Upper lobe of left lung (tissue), 6 donors: ENCODE data around the gene RPL32. TPM values are rescaled to one million over a fixed set of nuclear protein-coding genes. Genes with fewer than 3 reads are reported as not detected.

Experiments
- ATAC-seq, 2 donors: fragments of 200-7000 bp; cut with Tn5 transposase; one replicate each; pipeline ENCODE4 v1.9.1; 2022; ENCODE audit warnings: mild to moderate bottlenecking in 2 of 2, moderate library complexity in 2 of 2; ENCODE audit not compliant: low FRiP score in 2 of 2
- DNase-seq, 2 donors: peaks; one replicate each; pipeline ENCODE4 v3.0.0-alpha.2; 2019 to 2020
- H3K27ac ChIP-seq, 4 donors: fragments of 200-600 bp; sonication (generic); one replicate each; pipeline ENCODE4 v1.5.1; 2016 to 2019
- H3K27me3 ChIP-seq, 4 donors: fragments of 200-600 bp; sonication (generic); one replicate each; pipeline ENCODE4 v1.5.1; 2017 to 2019
- H3K36me3 ChIP-seq, 4 donors: fragments of 200-600 bp; sonication (generic); one replicate each; pipeline ENCODE4 v1.5.1; 2016 to 2019
- H3K4me1 ChIP-seq, 4 donors: fragments of 200-600 bp; sonication (generic); one replicate each; pipeline ENCODE4 v1.5.1; 2018 to 2019
- H3K4me3 ChIP-seq, 4 donors: fragments of 200-600 bp; sonication (generic); one replicate each; pipeline ENCODE4 v1.5.1; 2017 to 2019; ENCODE audit warnings: mild to moderate bottlenecking in 2 of 4, moderate library complexity in 1 of 4
- H3K9me3 ChIP-seq, 4 donors: fragments of 200-600 bp; sonication (generic); one replicate each; pipeline ENCODE4 v1.5.1; 2018 to 2019
- EP300 ChIP-seq, 4 donors: sonication (generic); formaldehyde crosslinking; IDR thresholded peaks; one replicate each; pipeline ENCODE4 v1.5.1; 2017; ENCODE audit warnings: antibody characterized with exemption in 4 of 4, control low read depth in 2 of 4
- POLR2A ChIP-seq, 4 donors: fragments of 450-650 bp; IDR thresholded peaks; one replicate each; pipeline ENCODE4 v1.5.1; 2016 to 2017; ENCODE audit warnings: antibody characterized with exemption in 4 of 4, mild to moderate bottlenecking in 2 of 4
- POLR2AphosphoS5 ChIP-seq, 2 donors: sonication (generic); formaldehyde crosslinking; IDR thresholded peaks; one replicate each; pipeline ENCODE4 v1.5.1; 2017; ENCODE audit warnings: antibody characterized with exemption in 2 of 2
- WGBS, 2 donors: methylation state at CpG; one replicate each; pipeline ENCODE4 v1.1.5; 2017 to 2018; 5-methylcytosine and 5-hydroxymethylcytosine counted together
- total RNA-seq, 6 donors: library from RNA; depleted of rRNA in 4 of 6; stranded (reverse); fragments of >200 nt in 4 of 6; gene quantifications; one replicate each; pipeline versions ENCODE4 v1.1.0 to v1.2.1, GENCODE V29; 2016 to 2021
- TF ChIP-seq, protein P1 (sequence below), 6 experiments: fragments of 450-650 bp in 4 of 6; fragments of 200-600 bp in 2 of 6; sonication (generic) in 2 of 6; IDR thresholded peaks; one replicate each; pipeline ENCODE4 v1.5.1; 2016 to 2019; ENCODE audit warnings: antibody characterized with exemption in 6 of 6
- donor health status: DM: no; HTN: no; CAD: no; lungs with moderate emphysema.
- donor health status: DM: no; HTN: yes; CAD: no; lungs with severe emphysema.

RPL32 gene
- 1,000 to 10,000 TPM in 2 of 6 donors, 100 to 1,000 TPM in 4; 461 to 1,145 (median 921) TPM for total RNA-seq

DNA sequence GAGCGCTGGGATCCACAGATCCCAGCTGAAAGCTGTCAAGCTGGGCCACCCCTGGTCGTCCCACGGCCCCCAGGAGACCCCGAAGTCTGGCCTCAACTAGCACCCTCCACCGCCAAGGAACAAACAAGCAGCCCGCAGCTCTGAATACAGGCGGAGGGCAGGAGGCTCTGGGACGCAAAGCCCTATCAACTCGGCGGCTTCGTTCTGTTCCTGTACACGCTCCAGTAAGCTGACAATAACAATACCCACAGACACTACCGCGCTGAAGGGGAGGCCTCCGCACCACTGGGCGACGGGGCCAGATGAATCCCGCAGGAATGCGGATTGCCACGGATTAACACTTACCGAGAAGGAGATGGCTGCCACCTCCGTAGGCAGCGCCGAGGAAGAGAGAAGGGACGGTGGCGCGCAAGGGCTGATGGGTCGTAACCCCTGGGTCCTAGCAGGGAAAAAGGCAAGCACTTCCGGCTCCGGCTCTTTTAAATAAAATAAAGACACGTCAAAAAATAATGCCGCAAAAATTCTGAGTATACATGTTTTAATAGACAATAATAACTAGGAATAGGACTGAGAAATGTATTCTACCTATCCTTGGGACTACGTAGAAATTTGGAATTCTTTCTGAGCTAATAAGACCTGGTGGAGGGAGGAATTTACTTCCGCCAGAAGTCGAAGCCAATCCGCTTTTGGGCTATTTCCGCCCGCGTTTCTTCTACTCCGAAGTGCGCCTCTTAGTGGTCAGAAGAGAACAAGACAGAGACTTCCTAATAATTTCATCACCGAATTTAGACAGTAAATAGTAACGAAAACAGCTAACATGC lies at the start of gene RPL32:
Gene RPL32 (minus strand): TSS at position 417 of the 821 bp plus-strand sequence. CDS start 1,328 bp downstream, outside the sequence.
- H3K27me3 ChIP-seq: no peaks in the 10 kb centered on the region
- WGBS, 2 donors: 0 to 1% methylated on average over 26 to 42 of the region's 43 CpGs
- H3K4me3 ChIP-seq: peak within 1 kb of the TSS; percentile 75 to 87 (median 77)
- DNase-seq: peak; percentile 87 to 88
- peak; percentile 98 for ATAC-seq
- no peaks in the 10 kb centered on the region for H3K9me3 ChIP-seq
- peaks cover 22 to 38% (median 29%) of the 10 kb centered on the region in 4 donors for H3K4me1 ChIP-seq
- TF ChIP-seq POLR2A (IDR thresholded peaks at IDR 0.05) (peak in 3 of 4 donors; percentile 64 to 89 (median 89)), EP300 (IDR thresholded peaks at IDR 0.05) (no peak), POLR2AphosphoS5 (IDR thresholded peaks at IDR 0.05) (peak; percentile 93 to 98)
- TF ChIP-seq, protein P1, sequence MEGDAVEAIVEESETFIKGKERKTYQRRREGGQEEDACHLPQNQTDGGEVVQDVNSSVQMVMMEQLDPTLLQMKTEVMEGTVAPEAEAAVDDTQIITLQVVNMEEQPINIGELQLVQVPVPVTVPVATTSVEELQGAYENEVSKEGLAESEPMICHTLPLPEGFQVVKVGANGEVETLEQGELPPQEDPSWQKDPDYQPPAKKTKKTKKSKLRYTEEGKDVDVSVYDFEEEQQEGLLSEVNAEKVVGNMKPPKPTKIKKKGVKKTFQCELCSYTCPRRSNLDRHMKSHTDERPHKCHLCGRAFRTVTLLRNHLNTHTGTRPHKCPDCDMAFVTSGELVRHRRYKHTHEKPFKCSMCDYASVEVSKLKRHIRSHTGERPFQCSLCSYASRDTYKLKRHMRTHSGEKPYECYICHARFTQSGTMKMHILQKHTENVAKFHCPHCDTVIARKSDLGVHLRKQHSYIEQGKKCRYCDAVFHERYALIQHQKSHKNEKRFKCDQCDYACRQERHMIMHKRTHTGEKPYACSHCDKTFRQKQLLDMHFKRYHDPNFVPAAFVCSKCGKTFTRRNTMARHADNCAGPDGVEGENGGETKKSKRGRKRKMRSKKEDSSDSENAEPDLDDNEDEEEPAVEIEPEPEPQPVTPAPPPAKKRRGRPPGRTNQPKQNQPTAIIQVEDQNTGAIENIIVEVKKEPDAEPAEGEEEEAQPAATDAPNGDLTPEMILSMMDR (IDR thresholded peaks at IDR 0.05): peak; percentile 70 to 84 (median 78)
- H3K36me3 ChIP-seq: peaks cover 7 to 37% (median 35%) of the 10 kb centered on the region in 4 donors
- H3K27ac ChIP-seq: peak within 1 kb of the TSS; percentile 89 to 96 (median 93)

DNA sequence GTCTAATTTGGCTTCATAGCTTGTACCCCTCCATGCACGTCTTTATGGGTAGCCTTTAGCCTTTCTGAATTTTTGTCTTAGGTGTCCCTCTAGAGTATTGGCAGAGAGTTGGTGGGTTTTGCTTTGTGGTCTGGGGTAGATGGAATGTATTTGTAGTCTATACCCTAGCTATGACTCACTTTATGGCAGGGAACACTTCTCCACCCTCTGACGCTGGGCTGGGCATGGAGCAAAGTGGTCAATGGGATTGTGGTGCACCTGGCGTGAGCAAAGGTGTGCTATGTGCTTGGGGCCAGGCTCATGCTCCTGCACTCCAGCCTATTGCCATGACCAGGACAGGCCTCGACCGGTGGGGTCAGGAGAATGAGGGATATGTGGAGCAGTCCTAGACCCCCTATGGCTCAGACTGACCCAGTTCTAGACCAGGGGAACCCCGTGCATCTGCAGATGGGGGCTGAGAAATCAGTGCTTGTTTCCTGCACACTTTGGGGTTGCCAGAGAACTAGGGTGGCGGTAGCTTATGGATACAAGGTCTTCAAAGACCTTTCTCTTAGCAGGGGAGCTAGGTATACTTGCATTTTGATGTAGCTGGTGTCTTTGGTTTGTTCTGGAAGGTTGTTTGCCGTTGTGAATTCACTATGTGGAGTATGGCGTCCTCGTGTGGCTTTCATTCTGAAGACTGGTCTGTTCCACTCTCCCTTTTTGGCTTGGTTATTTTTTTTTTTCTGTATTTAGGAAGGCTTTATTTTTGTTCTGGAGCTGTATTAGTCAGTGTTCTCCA lies 49.4 kb upstream of the RPL32 start:
- Histone ChIP-seq H3K27ac (no peak overlapping the region), H3K4me3 (no peak overlapping the region), H3K4me1 (peaks cover 3 to 15% (median 4%) of the 10 kb centered on the region in 4 donors), H3K36me3 (no peaks in the 10 kb centered on the region), H3K9me3 (no peaks in the 10 kb centered on the region), H3K27me3 (no peaks in the 10 kb centered on the region)
- DNase-seq (no peak), ATAC-seq (no peak)
- 91 to 98% methylated on average over 8 to 10 of the region's 10 CpGs for WGBS, 2 donors
- TF ChIP-seq, protein P1 (IDR thresholded peaks at IDR 0.05): no peak
- TF ChIP-seq POLR2A (IDR thresholded peaks at IDR 0.05) (no peak), POLR2AphosphoS5 (IDR thresholded peaks at IDR 0.05) (no peak), EP300 (IDR thresholded peaks at IDR 0.05) (no peak)

DNA sequence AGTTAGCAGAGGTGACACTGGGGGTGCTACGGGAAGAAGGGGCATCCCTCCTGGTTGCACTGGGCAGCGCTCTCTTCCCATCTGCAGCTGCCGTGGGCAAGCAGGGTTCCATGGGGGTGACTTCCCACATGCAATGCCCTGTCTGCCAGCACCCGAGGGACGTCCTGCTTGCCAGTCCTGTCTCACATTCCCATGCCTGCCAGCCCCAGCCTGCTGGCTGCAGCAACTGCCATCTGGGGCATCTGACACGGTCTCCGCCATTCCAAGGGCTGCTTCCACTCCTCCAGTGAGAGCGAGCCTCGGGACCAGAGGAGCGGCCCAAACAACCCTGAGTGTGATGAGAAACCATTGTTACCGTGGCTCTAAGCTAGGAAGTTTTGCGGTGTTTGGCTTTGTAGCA lies 45.4 kb upstream of the RPL32 start:
- ATAC-seq (no peak), DNase-seq (no peak)
- H3K36me3 ChIP-seq: no peaks in the 10 kb centered on the region
- H3K27ac ChIP-seq: no peak overlapping the region
- H3K27me3 ChIP-seq: no peaks in the 10 kb centered on the region
- TF ChIP-seq POLR2A (IDR thresholded peaks at IDR 0.05) (no peak), POLR2AphosphoS5 (IDR thresholded peaks at IDR 0.05) (no peak)
- TF ChIP-seq, protein P1 (IDR thresholded peaks at IDR 0.05): no peak
- peaks cover 2 to 5% (median 2%) of the 10 kb centered on the region in 4 donors for H3K4me1 ChIP-seq
- 87 to 94% methylated on average over 5 to 10 of the region's 12 CpGs for WGBS, 2 donors
- no peaks in the 10 kb centered on the region for H3K9me3 ChIP-seq
- no peak overlapping the region for H3K4me3 ChIP-seq

DNA sequence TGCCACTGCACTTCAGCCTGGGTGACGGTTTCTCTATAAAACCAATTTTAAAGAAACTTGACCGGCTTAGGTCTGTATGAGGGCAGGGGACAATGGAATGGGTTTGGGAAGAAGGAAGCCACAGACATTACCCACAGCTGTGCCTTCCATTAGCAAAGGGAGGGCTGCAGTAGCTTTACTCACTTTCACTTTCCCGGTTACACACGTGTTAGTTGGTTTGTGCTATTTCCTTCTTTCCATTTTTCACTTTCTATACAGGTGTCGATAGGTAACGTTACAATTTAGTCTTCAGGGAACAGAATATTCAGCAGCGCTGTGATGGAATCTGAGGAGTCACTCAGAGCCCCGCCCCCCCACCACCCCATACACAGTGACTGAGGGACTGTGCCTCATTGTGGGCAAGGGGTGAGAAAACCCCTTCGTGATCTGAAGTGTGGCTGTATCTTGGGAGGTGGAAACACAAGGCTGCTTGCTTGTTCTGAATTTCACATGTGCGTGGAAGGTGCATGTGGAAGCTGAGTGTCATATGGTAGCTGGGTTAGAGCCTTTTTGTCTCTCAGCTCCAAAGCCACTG lies 44.8 kb upstream of the RPL32 start:
- ATAC-seq (no peak), DNase-seq (no peak)
- Histone ChIP-seq H3K27me3 (no peaks in the 10 kb centered on the region), H3K4me1 (no peaks in the 10 kb centered on the region), H3K27ac (no peak overlapping the region), H3K36me3 (no peaks in the 10 kb centered on the region), H3K9me3 (no peaks in the 10 kb centered on the region), H3K4me3 (no peak overlapping the region)
- WGBS, 2 donors: 64 to 71% methylated on average over 10 of the region's 10 CpGs
- no peak for TF ChIP-seq EP300 (IDR thresholded peaks at IDR 0.05)
- TF ChIP-seq POLR2A (IDR thresholded peaks at IDR 0.05): no peak
- TF ChIP-seq, protein P1 (IDR thresholded peaks at IDR 0.05): no peak
- TF ChIP-seq POLR2AphosphoS5 (IDR thresholded peaks at IDR 0.05): no peak
